Non-pigmented ciliary epithelial cell (primary cell): ENCODE data around the gene SETD2.
"Not testable (repeated sequence)": the region's sequence is repeated elsewhere in the genome, so short reads cannot be mapped to it uniquely, and the experiment has no call there.

ENCODE experiments used
- DNase-seq: peaks from one replicate; pipeline ENCODE4 v3.0.0-alpha.2; 2010; ENCODE audit warnings: low read depth

SETD2 gene

DNA sequence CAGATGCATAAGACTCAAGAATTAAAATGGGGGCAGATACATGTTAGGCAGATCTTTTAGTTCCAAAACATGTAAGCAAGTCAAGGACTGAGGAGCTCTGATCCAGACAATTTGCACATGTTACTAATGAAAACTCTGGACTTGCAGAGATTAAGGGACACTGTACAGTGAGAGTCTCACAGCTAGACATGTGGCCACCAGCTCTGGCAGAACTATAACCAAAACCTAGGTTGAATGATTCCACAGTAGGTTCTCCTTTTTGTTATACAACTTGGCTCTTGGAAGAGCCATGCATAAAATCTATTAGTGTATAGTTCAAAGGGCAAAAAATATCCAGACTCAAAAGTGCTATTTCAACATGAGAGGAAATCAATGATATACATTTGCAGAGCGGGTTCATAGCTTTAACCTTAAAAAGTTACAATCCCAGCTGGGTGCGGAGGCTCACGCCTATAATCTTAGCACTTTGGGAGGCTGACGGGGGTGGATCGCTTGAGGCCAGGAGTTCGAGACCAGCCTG, 61.8 kb downstream of the SETD2 start:
- DNase-seq, result no peak

- DNase-seq, result no peak
Measured at GRCh38 chr3:47098910-47099309, 65.0 kb downstream of the SETD2 start.

DNA sequence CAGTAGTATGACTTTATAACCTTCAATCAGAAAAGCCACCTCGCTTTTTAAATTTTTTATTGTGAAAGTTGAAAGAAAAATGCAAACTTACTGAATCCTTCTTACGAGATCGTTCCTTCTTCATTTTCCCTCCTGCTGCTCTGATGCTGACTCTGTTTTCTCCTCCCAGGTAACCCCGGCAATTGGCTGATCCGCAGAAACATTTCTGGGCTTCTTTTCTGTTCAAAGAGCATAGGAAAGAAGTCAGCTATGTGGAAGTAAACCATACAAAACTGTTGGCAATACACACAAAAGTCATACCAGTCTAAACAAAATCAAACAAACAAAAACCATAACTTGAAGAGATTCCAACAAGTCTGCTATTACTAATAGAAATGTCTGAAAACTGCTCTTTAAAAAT, 66.0 kb downstream of the SETD2 start:
- no peak for DNase-seq

GRCh38 chr3:47096959-47097358, 67.0 kb downstream of the SETD2 start:
- DNase-seq, result peak; percentile 46

GRCh38 chr3:47092090-47092489, 71.8 kb downstream of the SETD2 start:
- no peak for DNase-seq

- no peak for DNase-seq
Measured at GRCh38 chr3:47089630-47090029, 74.3 kb downstream of the SETD2 start.

DNA sequence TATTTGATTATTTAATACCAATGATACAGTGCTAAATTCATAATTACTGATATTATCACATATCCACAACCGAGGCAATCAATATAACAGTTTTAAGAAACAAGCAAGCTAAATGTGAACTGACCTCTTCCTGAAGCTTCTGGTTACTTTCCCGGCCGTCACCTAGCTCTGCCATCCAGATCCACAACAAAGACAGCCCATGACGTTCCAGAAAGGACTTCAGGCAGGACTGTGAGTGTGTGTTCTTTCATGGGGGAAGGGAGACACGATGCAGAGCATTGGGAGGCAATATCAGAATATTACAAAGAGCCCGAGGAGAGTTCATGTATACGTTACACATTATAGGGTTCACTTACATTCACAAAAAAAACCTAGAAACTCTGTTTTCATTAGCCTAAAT, 77.8 kb downstream of the SETD2 start:
- no peak for DNase-seq

DNA sequence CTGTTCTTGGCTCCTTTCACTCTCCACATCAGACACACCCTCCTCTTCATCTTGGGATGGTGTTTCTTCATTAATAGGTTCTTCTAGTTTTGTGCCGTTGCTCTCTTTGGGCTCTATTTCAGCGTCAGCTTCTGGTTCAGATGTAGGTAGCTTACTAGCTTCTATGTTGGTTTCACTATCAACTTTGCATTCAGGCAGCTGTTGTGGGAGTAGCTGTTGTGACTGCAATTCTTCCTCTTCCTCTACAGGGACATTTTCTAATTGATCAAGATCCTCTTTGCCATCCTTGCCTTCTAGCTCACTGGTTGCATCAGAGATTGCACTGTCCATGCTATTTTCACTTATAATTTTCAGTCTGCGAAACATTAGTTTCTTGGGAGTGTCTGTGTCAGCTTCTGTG, 80.1 kb downstream of the SETD2 start:
- DNase-seq, result no peak

DNA sequence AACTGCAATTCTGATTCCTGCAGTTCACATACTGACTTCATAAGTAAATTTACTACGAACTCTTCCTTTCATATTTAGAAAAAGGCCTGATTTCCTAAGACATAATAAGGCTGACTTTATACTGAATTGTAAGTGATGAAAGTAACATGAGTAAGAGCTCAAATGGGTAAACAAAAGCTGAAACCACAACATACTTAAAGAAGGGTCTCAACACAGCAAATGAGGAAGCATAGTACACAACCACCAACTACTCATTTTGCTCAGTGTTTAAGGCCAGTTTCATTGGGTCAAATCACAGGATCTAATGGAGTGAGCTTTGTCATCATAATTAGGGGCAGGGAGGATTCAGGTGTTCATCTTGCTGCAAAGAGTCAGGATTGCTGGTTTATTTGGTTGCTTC, 81.4 kb downstream of the SETD2 start:
- DNase-seq, result peak; percentile 32

DNA sequence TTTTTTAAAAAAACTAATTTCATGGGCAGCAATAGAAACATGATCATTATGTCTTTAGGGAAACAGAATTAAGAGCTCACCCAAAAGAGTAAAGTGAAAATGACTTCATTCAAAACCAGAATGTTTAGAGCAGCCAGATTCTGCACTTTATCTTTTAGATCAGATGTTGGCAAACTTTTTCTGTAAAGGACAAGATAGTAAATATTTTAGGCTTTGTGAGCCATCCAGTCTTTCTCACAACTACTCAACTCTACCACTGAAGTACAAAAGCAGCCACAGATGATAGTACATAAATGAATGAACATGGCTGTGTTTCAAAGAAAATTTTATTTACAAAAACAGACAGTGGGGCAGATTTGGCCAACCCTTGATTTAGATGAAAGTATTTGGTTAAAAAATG, 84.5 kb downstream of the SETD2 start:
- DNase-seq, result no peak

DNA sequence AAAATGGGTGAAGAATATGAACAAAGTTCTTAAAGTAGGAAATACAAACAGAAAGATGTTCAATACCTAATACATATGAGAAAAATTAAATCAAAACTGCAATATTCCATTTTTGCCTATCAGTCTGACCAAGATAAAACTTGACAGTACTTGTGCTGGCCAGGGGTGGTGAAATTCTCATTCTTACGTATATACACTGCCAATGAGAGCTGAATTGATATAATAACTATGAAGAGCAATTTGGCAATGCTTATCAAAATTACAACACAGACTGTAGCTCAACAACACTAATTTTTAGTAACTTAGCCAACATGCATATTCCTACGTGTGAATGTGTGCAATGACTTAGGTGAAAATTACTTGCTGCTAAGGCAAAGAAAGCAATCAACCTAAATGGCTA, 90.2 kb downstream of the SETD2 start:
- no peak for DNase-seq

- no peak for DNase-seq
Measured at GRCh38 chr3:47070770-47071169, 93.1 kb downstream of the SETD2 start.

- not testable (repeated sequence) for DNase-seq
Measured at GRCh38 chr3:47066259-47066658, 97.7 kb downstream of the SETD2 start.

DNA sequence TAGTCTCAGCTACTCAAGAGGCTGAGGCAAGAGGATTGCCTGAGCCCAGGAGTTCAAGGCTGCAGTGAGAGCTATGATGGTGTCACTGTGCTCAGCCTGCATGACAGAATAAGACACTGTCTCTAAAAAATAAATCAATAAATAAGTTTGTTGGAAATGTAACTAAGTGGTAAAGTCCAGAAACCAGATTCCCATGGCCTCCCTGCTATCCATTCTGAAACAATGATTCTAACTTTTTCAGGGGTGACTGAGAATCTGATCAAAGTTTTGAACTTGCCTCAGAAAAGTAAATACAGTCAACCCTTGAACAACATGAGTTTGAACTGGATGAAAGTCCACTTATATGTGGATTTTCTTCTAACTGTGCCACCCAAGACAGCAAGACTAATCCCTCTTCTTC, 98.2 kb downstream of the SETD2 start:
- no peak for DNase-seq

DNA sequence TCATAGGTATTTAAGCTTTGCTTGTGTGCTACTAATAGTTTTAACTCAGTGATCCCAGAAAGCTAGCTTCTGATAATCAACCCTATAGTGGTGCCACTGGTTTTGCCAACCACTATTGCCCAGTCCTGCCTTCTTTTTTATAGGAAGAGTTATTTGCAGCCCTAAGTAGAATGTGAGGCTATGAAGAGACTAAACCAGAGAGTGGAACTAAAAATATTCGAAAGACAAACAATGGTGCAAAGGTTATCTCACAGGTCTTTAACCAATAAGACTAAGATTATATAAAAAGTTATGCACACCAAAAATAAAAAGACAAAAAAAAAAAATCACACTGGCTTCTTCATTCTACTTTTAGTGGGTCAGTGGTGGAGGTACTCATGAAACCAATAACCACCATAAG, 98.9 kb downstream of the SETD2 start:
- DNase-seq, result no peak

GRCh38 chr3:47057212-47057671, 106.7 kb downstream of the SETD2 start:
- DNase-seq, result no peak

GRCh38 chr3:47056705-47057104, 107.2 kb downstream of the SETD2 start:
- DNase-seq, result no peak

DNA sequence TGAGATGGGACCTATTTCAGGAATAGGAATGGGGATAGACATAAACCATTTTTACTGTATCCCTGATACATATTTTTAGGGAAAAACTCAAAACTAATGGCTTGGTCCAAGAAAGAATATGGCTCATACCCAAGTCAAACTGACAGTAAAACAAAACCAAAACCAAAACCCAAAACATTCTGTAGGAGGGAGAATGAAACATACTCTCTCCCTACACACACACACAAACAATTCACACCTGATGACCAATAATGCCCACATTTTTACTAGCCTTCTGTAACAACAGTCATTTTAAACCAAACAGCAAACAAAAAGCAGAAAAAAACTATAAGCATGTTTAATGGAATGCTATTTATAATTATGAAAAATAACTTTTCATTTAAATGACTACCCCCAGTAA, 109.5 kb downstream of the SETD2 start:
- no peak for DNase-seq

- no peak for DNase-seq
Measured at GRCh38 chr3:47047673-47048072, 116.2 kb downstream of the SETD2 start.

DNA sequence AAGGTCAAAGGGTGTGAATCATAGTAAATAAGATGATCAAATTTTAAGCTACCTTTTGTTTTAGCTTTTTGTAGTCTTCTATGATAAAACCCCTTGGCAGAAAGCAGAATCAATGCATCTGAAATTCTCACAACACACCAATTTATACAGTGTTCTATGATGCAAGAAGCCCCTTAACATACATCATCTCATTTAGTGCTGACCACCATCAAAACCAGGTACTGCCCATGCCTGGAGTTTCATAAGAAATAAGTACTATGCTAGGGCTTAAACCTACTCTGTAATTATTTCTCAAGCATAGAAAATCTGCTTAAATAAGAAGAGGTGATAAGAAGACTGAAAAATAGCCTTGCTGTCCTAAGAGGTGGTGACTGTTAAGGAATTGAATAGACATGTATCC, 116.8 kb downstream of the SETD2 start:
- DNase-seq, result no peak

GRCh38 chr3:47042231-47042791, 121.6 kb downstream of the SETD2 start:
- no peak for DNase-seq

DNA sequence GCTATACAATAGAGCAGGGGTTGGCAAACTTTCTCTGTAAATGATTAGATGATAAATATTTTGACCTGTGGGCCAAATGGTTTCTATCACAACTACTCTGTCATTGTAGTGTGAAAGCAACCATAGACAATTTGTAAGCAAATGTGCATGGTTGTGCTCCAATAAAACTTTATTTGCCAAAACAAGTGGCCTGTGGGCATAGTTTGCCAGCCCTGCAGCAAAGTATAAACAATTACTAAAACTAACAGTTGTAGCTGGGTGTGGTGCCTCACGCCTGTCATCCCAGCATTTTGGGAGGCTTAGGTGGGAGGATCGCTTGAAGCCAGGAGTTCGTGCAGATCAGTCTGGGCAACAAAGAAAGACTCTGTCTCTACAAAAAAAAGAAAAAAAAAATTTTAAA, 122.8 kb downstream of the SETD2 start:
- DNase-seq, result no peak

DNA sequence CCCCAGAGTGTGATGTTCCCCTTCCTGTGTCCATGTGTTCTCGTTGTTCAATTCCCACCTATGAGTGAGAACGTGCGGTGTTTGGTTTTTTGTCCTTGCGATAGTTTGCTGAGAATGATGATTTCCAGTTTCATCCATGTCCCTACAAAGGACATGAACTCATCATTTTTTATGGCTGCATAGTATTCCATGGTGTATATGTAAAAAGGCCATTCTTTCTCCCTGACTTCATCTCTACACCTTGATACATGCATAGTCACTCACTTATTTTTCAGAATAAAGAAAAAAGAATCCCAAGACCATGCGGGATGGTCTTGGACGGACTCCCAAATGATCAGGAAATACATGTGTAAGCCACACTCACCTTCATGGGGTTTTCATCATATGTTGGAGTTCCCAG, 126.6 kb downstream of the SETD2 start:
- DNase-seq, result not testable (repeated sequence)

- no peak for DNase-seq
Measured at GRCh38 chr3:47036145-47036544, 127.8 kb downstream of the SETD2 start.

DNA sequence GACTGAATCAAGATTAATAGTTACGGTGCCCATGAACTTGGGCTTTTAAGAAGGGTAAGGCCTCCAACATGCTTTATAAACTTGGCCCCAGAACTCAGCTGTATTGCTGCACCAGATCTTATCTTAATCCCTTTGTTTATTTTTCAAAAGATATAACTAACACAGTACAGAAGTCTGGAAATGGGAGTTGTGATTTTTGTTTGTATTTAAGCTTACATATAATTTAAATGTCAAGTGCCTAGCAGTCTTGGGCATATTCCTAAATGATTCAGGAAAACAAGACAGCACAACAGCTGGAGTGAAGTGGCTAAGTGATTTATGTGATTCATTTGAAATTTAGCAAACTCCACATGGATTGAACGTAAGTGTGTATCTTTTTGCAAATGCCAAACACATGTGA, 128.3 kb downstream of the SETD2 start:
- no peak for DNase-seq
